Neural progenitor cell (in vitro differentiated cells): Measurements from ENCODE around the gene FMNL2. TPM values are rescaled to one million over a fixed set of nuclear protein-coding genes. Genes with fewer than 3 reads are reported as not detected.

ENCODE experiments used
- DNase-seq: peaks from one replicate; pipeline ENCODE4 v3.0.0-alpha.2; 2016; ENCODE audit warnings: low spot score
- H2AFZ ChIP-seq: fragments of 200-600 bp; sonication (generic); replicated peaks from 2 replicates; pipeline ENCODE4 v1.6.1; 2016; ENCODE audit warnings: antibody characterized with exemption
- H3F3A ChIP-seq: fragments of 200-600 bp; sonication (generic); 2 replicates; pipeline ENCODE4 v1.6.1; 2016; ENCODE audit warnings: antibody characterized with exemption, low read depth
- H3K27ac ChIP-seq: fragments of 200-600 bp; sonication (generic); 2 replicates; pipeline ENCODE4 v1.5.1; 2016; ENCODE audit warnings: mild to moderate bottlenecking
- H3K27me3 ChIP-seq: fragments of 200-600 bp; sonication (generic); 2 replicates; pipeline ENCODE4 v1.6.1; 2016; ENCODE audit warnings: mild to moderate bottlenecking, moderate library complexity
- H3K36me3 ChIP-seq: fragments of 200-600 bp; sonication (generic); 2 replicates; pipeline ENCODE4 v1.5.1; 2016
- H3K4me1 ChIP-seq: fragments of 200-600 bp; sonication (generic); 2 replicates; pipeline ENCODE4 v1.6.1; 2016; ENCODE audit warnings: mixed run types
- H3K4me2 ChIP-seq: fragments of 200-600 bp; sonication (generic); 2 replicates; pipeline ENCODE4 v1.6.1; 2016
- H3K4me3 ChIP-seq: fragments of 200-600 bp; sonication (generic); 2 replicates; pipeline ENCODE4 v1.5.1; 2016
- H3K79me2 ChIP-seq: fragments of 200-600 bp; sonication (generic); 2 replicates; pipeline ENCODE4 v1.6.1; 2016; ENCODE audit warnings: low read depth
- H3K9ac ChIP-seq: fragments of 200-600 bp; sonication (generic); 2 replicates; pipeline ENCODE4 v1.6.1; 2016
- H3K9me3 ChIP-seq: fragments of 200-600 bp; sonication (generic); 2 replicates; pipeline ENCODE4 v1.5.1; 2016; ENCODE audit warnings: low read depth
- H4K20me1 ChIP-seq: fragments of 200-600 bp; sonication (generic); 2 replicates; pipeline ENCODE4 v1.6.1; 2016; ENCODE audit warnings: low read depth
- H3K27ac Mint-ChIP-seq: 3 replicates; pipeline ENCODE4 v1.8.0; 2021; ENCODE audit warnings: mixed read lengths
- H3K27me3 Mint-ChIP-seq: 2 replicates; pipeline ENCODE4 v1.8.0; 2022; ENCODE audit warnings: low read depth, mild to moderate bottlenecking, inconsistent platforms, moderate library complexity, mixed read lengths; ENCODE audit not compliant: insufficient read depth
- H3K36me3 Mint-ChIP-seq: 3 replicates; pipeline ENCODE4 v1.8.0; 2021; ENCODE audit warnings: mixed read lengths
- H3K4me1 Mint-ChIP-seq: 3 replicates; pipeline ENCODE4 v1.8.0; 2021; ENCODE audit warnings: mixed read lengths
- H3K4me3 Mint-ChIP-seq: 3 replicates; pipeline ENCODE4 v1.8.0; 2021; ENCODE audit warnings: mild to moderate bottlenecking, moderate library complexity, mixed read lengths
- H3K9me3 Mint-ChIP-seq: 3 replicates; pipeline ENCODE4 v1.8.0; 2020; ENCODE audit warnings: mixed read lengths
- CTCF ChIP-seq: fragments of 200-600 bp; sonication (generic); IDR thresholded peaks from 2 replicates; pipeline ENCODE4 v1.5.1; 2017; ENCODE audit warnings: antibody characterized with exemption, mild to moderate bottlenecking
- EZH2 ChIP-seq: fragments of 200-600 bp; sonication (generic); IDR thresholded peaks from 2 replicates; pipeline ENCODE4 v1.6.1; 2017; ENCODE audit warnings: antibody characterized with exemption, mild to moderate bottlenecking, moderate library complexity
- EZH2phosphoT487 ChIP-seq: fragments of 200-600 bp; sonication (generic); IDR thresholded peaks from 2 replicates; pipeline ENCODE4 v1.6.1; 2017; ENCODE audit warnings: antibody characterized with exemption
- total RNA-seq: library from RNA; depleted of rRNA; stranded (reverse); fragments of >200 nt; gene quantifications from 2 replicates; pipeline ENCODE4 v1.2.3, GENCODE V29; 2015; ENCODE audit warnings: low replicate concordance

Gene FMNL2
- total RNA-seq, 1 donor from 2014 or later = 99.7 TPM

- TF ChIP-seq EZH2 (no peak), CTCF (no peak), EZH2phosphoT487 (no peak)
- H3K36me3 Mint-ChIP-seq = peaks cover 10% of the 10 kb centered on the region
- Histone ChIP-seq H3K9ac (no peak overlapping the region), H3F3A (no peaks in the 10 kb centered on the region), H3K36me3 (no peaks in the 10 kb centered on the region), H3K4me1 (peaks cover 36% of the 10 kb centered on the region), H3K9me3 (no peaks in the 10 kb centered on the region), H3K27ac (no peak overlapping the region), H3K4me3 (no peak overlapping the region), H3K4me2 (no peak overlapping the region), H4K20me1 (peaks cover 65% of the 10 kb centered on the region), H3K27me3 (no peaks in the 10 kb centered on the region), H2AFZ (no peak overlapping the region), H3K79me2 (peaks cover 99% of the 10 kb centered on the region)
- no peak for DNase-seq
- peaks cover 30% of the 10 kb centered on the region for H3K4me1 Mint-ChIP-seq
- no peaks in the 10 kb centered on the region for H3K27me3 Mint-ChIP-seq
- peaks cover 7% of the 10 kb centered on the region for H3K9me3 Mint-ChIP-seq
- H3K4me3 Mint-ChIP-seq = no peak overlapping the region
- H3K27ac Mint-ChIP-seq = no peak overlapping the region
Measured at GRCh38 chr2:152420936-152421335, 86.0 kb downstream of the FMNL2 start.

- Histone ChIP-seq H4K20me1 (peaks cover 57% of the 10 kb centered on the region), H3K4me3 (no peak overlapping the region), H3K4me2 (no peak overlapping the region), H2AFZ (no peak overlapping the region), H3K36me3 (no peaks in the 10 kb centered on the region), H3K27ac (no peak overlapping the region), H3K79me2 (peaks cover 100% of the 10 kb centered on the region), H3F3A (no peaks in the 10 kb centered on the region), H3K9me3 (no peaks in the 10 kb centered on the region), H3K9ac (no peak overlapping the region), H3K4me1 (peaks cover 36% of the 10 kb centered on the region), H3K27me3 (no peaks in the 10 kb centered on the region)
- peaks cover 10% of the 10 kb centered on the region for H3K36me3 Mint-ChIP-seq
- no peak overlapping the region for H3K4me3 Mint-ChIP-seq
- H3K9me3 Mint-ChIP-seq = peaks cover 7% of the 10 kb centered on the region
- DNase-seq = no peak
- TF ChIP-seq CTCF (no peak), EZH2phosphoT487 (no peak), EZH2 (no peak)
- H3K27ac Mint-ChIP-seq = no peak overlapping the region
- H3K27me3 Mint-ChIP-seq = no peaks in the 10 kb centered on the region
- peaks cover 37% of the 10 kb centered on the region for H3K4me1 Mint-ChIP-seq
Measured at GRCh38 chr2:152421521-152422370, 86.8 kb downstream of the FMNL2 start.

GRCh38 chr2:152423684-152424083, 88.7 kb downstream of the FMNL2 start:
- Histone ChIP-seq H3F3A (no peaks in the 10 kb centered on the region), H3K4me3 (no peak overlapping the region), H3K79me2 (peaks cover 100% of the 10 kb centered on the region), H3K27me3 (no peaks in the 10 kb centered on the region), H3K9me3 (no peaks in the 10 kb centered on the region), H3K4me2 (no peak overlapping the region), H3K27ac (no peak overlapping the region), H3K9ac (no peak overlapping the region), H3K36me3 (no peaks in the 10 kb centered on the region), H2AFZ (no peak overlapping the region), H3K4me1 (peaks cover 46% of the 10 kb centered on the region), H4K20me1 (peaks cover 38% of the 10 kb centered on the region)
- Mint-ChIP-seq H3K9me3 (peaks cover 7% of the 10 kb centered on the region), H3K27ac (no peak overlapping the region), H3K4me1 (peaks cover 36% of the 10 kb centered on the region), H3K4me3 (no peak overlapping the region), H3K27me3 (no peaks in the 10 kb centered on the region), H3K36me3 (peaks cover 6% of the 10 kb centered on the region)
- TF ChIP-seq EZH2phosphoT487 (no peak), CTCF (no peak), EZH2 (no peak)
- DNase-seq = no peak
